Measurements from ENCODE around the gene C12orf57. TPM values are rescaled to one million over a fixed set of nuclear protein-coding genes. Genes with fewer than 3 reads are reported as not detected.

The C12orf57 gene
- total and polyA plus RNA-seq, 2 of the 13 experiments (the other 11 are each of a cell fraction or from before 2014, with no cell fraction given): 84.0 to 287 TPM

DNA sequence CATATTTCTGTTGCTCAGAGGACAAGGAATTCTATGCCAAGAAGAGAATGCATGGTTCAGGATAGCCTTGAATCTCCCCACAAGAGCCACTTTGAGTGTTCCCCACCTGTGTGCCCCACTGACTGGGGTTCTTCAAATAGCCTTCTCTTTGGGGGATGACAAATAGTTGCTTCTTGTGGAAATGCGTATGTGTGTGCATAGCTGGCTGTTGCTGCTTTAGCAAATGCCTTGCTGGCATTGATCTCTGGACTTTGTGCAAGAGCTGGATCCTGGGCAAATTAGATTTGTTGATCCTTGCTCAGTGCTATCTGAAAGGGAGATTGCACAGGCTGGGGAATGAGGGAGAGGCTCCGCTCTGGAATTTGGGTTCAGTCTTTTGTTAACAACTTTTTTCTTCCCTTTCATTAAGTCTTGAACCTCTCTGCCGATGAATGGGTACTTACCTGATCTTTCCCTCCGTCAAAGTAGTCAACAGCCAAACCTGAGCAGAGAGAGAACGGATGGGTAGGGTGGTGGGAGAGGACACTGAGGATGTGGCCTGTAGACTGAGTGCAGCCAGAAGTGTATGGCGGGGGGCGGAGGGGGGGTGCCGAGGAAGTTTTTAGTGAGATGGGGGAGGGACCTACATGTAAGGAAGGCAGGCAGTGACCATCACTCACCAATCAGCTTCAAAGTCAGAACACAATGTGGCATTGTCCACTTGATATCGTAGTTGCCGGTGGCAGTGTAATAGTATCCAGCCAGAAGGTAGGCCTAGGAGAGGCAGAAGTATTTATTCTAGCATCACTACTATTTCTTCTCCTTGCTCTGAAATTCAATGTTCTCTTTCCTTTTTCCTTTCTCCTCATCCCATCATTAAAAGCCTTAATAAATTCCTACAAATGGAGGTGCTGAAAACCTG is 37.6 kb downstream of the C12orf57 start (continued):
- TF ChIP-seq, protein P1, sequence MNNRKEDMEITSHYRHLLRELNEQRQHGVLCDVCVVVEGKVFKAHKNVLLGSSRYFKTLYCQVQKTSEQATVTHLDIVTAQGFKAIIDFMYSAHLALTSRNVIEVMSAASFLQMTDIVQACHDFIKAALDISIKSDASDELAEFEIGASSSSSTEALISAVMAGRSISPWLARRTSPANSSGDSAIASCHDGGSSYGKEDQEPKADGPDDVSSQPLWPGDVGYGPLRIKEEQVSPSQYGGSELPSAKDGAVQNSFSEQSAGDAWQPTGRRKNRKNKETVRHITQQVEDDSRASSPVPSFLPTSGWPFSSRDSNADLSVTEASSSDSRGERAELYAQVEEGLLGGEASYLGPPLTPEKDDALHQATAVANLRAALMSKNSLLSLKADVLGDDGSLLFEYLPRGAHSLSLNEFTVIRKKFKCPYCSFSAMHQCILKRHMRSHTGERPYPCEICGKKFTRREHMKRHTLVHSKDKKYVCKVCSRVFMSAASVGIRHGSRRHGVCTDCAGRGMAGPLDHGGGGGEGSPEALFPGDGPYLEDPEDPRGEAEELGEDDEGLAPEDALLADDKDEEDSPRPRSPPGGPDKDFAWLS (CRISPR knock-in tag; IDR thresholded peaks at IDR 0.05; ENCODE audit: borderline replicate concordance): no peak
- TF ChIP-seq BRCA1 (CRISPR knock-in tag; IDR thresholded peaks at IDR 0.05) (no peak), HDAC6 (IDR thresholded peaks at IDR 0.05; ENCODE audit: low read depth, low read length) (no peak), U2AF1 (optimal IDR thresholded peaks at IDR 0.05; ENCODE audit: low read depth, low read length) (no peak), ZNF460 (CRISPR knock-in tag; IDR thresholded peaks at IDR 0.05; ENCODE audit: borderline replicate concordance) (no peak; the same call in 1 of the 2 replicates), IKZF1 (IDR thresholded peaks at IDR 0.05) (no peak), JARID2 (CRISPR knock-in tag; IDR thresholded peaks at IDR 0.05; ENCODE audit: insufficient replicate concordance) (no peak), PHB2 (IDR thresholded peaks at IDR 0.05; ENCODE audit: partially characterized antibody) (no peak), MTA3 (CRISPR knock-in tag; IDR thresholded peaks at IDR 0.05) (no peak), ZIK1 (CRISPR knock-in tag; IDR thresholded peaks at IDR 0.05; ENCODE audit: borderline replicate concordance, low read depth) (no peak), TBX2 (CRISPR knock-in tag; IDR thresholded peaks at IDR 0.05; ENCODE audit: borderline replicate concordance) (peak; percentile 84)
- TF ChIP-seq, protein P2, sequence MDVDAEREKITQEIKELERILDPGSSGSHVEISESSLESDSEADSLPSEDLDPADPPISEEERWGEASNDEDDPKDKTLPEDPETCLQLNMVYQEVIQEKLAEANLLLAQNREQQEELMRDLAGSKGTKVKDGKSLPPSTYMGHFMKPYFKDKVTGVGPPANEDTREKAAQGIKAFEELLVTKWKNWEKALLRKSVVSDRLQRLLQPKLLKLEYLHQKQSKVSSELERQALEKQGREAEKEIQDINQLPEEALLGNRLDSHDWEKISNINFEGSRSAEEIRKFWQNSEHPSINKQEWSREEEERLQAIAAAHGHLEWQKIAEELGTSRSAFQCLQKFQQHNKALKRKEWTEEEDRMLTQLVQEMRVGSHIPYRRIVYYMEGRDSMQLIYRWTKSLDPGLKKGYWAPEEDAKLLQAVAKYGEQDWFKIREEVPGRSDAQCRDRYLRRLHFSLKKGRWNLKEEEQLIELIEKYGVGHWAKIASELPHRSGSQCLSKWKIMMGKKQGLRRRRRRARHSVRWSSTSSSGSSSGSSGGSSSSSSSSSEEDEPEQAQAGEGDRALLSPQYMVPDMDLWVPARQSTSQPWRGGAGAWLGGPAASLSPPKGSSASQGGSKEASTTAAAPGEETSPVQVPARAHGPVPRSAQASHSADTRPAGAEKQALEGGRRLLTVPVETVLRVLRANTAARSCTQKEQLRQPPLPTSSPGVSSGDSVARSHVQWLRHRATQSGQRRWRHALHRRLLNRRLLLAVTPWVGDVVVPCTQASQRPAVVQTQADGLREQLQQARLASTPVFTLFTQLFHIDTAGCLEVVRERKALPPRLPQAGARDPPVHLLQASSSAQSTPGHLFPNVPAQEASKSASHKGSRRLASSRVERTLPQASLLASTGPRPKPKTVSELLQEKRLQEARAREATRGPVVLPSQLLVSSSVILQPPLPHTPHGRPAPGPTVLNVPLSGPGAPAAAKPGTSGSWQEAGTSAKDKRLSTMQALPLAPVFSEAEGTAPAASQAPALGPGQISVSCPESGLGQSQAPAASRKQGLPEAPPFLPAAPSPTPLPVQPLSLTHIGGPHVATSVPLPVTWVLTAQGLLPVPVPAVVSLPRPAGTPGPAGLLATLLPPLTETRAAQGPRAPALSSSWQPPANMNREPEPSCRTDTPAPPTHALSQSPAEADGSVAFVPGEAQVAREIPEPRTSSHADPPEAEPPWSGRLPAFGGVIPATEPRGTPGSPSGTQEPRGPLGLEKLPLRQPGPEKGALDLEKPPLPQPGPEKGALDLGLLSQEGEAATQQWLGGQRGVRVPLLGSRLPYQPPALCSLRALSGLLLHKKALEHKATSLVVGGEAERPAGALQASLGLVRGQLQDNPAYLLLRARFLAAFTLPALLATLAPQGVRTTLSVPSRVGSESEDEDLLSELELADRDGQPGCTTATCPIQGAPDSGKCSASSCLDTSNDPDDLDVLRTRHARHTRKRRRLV (CRISPR knock-in tag; IDR thresholded peaks at IDR 0.05): no peak
- TF ChIP-seq, protein P3, sequence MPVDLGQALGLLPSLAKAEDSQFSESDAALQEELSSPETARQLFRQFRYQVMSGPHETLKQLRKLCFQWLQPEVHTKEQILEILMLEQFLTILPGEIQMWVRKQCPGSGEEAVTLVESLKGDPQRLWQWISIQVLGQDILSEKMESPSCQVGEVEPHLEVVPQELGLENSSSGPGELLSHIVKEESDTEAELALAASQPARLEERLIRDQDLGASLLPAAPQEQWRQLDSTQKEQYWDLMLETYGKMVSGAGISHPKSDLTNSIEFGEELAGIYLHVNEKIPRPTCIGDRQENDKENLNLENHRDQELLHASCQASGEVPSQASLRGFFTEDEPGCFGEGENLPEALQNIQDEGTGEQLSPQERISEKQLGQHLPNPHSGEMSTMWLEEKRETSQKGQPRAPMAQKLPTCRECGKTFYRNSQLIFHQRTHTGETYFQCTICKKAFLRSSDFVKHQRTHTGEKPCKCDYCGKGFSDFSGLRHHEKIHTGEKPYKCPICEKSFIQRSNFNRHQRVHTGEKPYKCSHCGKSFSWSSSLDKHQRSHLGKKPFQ (CRISPR knock-in tag; IDR thresholded peaks at IDR 0.05; ENCODE audit: insufficient replicate concordance): no peak
- TF ChIP-seq, protein P4, sequence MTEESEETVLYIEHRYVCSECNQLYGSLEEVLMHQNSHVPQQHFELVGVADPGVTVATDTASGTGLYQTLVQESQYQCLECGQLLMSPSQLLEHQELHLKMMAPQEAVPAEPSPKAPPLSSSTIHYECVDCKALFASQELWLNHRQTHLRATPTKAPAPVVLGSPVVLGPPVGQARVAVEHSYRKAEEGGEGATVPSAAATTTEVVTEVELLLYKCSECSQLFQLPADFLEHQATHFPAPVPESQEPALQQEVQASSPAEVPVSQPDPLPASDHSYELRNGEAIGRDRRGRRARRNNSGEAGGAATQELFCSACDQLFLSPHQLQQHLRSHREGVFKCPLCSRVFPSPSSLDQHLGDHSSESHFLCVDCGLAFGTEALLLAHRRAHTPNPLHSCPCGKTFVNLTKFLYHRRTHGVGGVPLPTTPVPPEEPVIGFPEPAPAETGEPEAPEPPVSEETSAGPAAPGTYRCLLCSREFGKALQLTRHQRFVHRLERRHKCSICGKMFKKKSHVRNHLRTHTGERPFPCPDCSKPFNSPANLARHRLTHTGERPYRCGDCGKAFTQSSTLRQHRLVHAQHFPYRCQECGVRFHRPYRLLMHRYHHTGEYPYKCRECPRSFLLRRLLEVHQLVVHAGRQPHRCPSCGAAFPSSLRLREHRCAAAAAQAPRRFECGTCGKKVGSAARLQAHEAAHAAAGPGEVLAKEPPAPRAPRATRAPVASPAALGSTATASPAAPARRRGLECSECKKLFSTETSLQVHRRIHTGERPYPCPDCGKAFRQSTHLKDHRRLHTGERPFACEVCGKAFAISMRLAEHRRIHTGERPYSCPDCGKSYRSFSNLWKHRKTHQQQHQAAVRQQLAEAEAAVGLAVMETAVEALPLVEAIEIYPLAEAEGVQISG (CRISPR knock-in tag; IDR thresholded peaks at IDR 0.05): peak; percentile 40; the same call in 1 of the 2 replicates
